GM21737 (cell line): ENCODE results near the gene NUDT3.
"Not testable (repeated sequence)": the region's sequence is repeated elsewhere in the genome, so short reads cannot be mapped to it uniquely, and the experiment has no call there.

Experiments used
- ATAC-seq: cut with Tn5 transposase; IDR thresholded peaks from one replicate; pipeline ENCODE4 v1.9.1; 2021; ENCODE audit warnings: mild to moderate bottlenecking, moderate library complexity; ENCODE audit not compliant: unreplicated experiment

The NUDT3 gene

DNA sequence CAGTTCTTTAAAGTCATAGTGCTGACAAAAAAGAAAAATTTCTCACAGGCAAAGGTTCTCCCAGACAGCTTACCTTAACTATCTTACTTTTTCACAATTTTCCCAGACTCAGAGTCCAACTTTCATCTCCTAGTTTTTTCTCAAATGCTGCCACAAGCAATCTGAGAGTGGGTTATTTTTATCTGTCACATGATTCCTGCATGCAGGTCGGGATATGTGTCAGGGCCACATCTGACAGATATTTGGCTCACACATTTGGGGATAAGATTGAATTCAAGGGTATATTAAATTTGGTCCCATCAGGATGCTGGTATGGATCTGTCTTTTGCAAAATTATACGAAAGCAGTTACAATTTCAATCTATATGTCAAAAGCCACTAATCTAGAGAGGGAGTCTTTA, 93.5 kb downstream of the NUDT3 start:
- no peak for ATAC-seq

GRCh38 chr6:34295721-34296120, 96.7 kb downstream of the NUDT3 start:
- ATAC-seq: peak; percentile 86

- ATAC-seq: no peak
Observed at GRCh38 chr6:34292954-34293353, 99.5 kb downstream of the NUDT3 start.

- no peak for ATAC-seq
Observed at GRCh38 chr6:34289137-34289536, 103.3 kb downstream of the NUDT3 start.

DNA sequence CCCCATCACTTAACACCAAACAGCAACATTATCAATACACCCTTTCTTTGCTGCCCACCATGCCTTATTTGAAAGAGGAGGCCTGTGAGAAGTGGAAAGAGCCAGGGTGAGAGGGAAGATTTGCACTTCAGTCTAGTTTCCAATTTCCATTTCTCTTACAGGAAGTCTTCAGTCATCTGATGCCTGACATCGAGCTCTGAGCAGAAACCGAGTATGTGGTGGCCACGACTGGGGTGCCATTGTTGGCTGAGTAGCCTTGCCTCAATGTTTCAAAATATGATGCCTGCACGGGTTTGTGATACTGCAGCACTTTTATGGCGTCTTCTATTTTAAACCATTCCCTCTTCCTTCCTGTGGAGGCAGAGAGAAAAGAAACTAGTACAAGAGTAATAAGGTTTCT, 103.9 kb downstream of the NUDT3 start:
- ATAC-seq: no peak

- ATAC-seq: no peak
Observed at GRCh38 chr6:34285448-34286164, 106.9 kb downstream of the NUDT3 start.

- ATAC-seq: no peak
Observed at GRCh38 chr6:34284563-34285447, 107.7 kb downstream of the NUDT3 start.

DNA sequence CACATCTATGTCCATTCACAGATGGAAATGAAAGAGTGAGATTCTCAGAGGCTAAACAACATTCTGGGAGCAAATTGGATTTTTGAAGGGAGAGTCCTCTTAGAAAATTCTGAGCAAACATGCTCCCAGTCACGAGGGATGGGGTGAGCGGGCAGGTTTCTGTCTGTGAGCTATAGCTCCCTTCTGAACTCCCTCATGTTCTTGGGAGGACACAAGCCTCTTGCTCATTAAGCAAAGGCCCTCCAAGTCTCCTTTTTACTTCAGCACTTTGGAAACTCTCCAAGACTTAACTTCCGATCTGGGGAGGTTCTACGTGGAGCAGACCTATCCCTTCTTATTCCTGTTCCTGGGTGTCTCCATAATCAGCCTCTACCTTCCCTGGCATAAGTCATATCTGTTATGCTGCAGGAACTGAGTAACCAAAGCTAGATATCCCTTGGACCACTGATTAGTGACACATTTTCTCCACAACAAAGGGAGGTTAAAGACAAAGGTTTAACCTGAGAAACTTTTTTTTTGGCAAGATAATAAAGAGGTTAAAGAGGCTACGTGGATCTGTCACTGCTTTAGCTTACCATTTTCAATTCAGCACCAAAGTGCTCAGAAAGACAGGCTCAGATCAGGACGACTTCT, 110.7 kb downstream of the NUDT3 start:
- no peak for ATAC-seq

DNA sequence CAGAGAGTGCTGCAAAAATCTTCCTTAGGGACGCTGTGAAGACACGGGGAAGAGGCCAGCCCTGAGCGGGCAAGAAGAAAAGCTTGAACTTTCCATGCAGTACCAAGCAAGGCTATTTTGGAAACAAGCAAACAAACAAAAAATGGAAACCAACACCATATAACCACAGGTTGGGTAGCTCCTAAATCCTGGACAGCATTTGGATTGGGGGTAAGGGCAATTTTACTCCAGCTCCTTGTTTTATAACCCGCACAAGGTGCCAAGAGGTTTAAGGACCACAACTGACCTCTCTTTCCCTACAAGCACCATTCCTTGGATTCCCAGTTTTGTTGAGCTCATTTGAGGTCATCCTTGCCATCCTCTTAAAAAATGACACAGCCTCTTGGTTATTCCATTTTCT, 112.3 kb downstream of the NUDT3 start:
- no peak for ATAC-seq

GRCh38 chr6:34278833-34279232, 113.6 kb downstream of the NUDT3 start:
- no peak for ATAC-seq

DNA sequence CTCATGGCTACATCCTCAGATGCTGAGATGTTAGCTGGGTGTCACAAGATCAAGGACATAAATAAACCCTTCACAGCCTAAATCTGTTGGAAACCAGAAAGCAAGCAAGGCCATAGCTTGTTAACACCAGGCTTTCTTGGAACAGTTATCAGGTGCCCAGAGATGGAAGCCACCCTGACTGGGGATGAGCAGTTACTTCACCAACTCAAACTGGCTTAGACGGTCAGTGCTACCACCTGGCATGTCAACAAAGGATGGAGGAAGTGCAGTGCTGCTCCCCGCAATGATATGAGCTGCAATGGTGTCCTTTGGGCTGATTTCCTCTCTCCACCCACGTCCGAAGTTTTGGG, 114.7 kb downstream of the NUDT3 start:
- no peak for ATAC-seq

DNA sequence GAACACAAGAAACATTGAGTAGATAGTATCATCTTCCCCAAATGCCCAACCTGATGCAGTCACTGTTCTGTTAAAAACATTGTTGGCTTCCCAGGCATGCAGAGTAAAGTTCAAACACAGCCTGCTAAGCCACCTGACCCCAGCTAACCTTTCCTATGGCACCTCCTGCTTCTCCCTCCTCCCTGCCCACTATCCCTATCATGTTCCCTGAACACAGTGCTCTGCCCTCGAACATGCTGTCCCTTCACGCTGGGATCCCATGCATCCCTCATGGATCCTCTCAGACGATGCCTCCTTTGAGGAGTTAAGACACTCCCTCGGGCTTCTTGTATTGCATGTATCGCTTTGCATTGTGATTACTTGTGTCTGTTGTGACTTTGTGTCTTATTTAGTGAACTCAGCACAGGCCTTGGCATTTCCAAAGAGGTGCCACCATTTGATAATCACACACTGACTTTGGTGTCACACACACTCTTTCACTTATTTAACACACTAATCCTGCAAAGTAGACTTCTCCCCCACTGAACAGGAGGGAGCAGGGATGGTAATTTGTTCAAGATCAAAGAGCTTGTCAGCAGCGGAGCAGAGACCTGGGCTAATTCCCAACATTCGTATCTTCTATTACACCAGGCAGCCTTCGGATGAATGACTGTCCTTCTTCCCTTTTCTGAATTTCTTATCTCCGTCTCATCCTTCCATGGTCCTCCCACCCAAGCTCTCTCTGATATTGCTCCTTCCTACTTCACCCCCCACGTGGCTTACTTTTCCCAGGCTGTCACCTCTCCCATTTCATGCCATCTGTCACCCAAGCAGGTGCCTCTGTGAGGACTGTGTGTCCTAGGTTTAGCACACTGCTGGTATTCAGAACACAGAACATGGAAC, 115.3 kb downstream of the NUDT3 start:
- no peak for ATAC-seq

DNA sequence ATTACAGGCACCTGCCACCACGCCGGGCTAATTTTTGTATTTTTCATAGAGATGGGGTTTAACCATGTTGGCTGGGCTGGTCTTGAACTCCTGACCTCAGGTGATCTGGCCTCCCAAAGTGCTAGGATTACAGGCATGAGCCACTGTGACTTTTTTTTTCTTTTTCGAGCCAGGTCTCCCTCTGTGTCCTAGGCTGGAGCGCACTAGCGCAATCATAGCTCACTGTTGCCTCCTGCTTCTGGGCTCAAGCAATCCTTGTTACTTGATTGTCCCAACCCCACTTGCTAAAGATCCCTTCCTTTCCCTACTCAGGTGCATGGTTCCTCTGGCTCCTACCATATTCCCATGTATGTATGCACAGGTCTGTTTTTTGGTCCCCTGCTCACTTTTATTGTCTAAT, 116.3 kb downstream of the NUDT3 start:
- no peak for ATAC-seq

- ATAC-seq: no peak
Observed at GRCh38 chr6:34275128-34275804, 117.2 kb downstream of the NUDT3 start.

- no peak for ATAC-seq
Observed at GRCh38 chr6:34274129-34274528, 118.3 kb downstream of the NUDT3 start.

GRCh38 chr6:34273242-34273805, 119.1 kb downstream of the NUDT3 start:
- ATAC-seq: no peak

- no peak for ATAC-seq
Observed at GRCh38 chr6:34272013-34272926, 120.2 kb downstream of the NUDT3 start.

- ATAC-seq: not testable (repeated sequence)
Observed at GRCh38 chr6:34269658-34270341, 122.7 kb downstream of the NUDT3 start.
